NT2/D1 (cell line): ENCODE measurements around the gene CD63.

Experiments
- SUZ12 ChIP-seq: IDR thresholded peaks from 2 replicates; pipeline ENCODE4 v1.6.1; 2011; ENCODE audit not compliant: insufficient read length, insufficient read depth; ENCODE audit errors: extremely low read depth
- YY1 ChIP-seq: IDR thresholded peaks from 2 replicates; pipeline ENCODE4 v1.6.1; 2011; ENCODE audit not compliant: insufficient read length, insufficient read depth
- ZNF274 ChIP-seq: IDR thresholded peaks from 2 replicates; pipeline ENCODE4 v1.6.1; 2011; ENCODE audit warnings: mild to moderate bottlenecking, low read depth, low read length

- TF ChIP-seq ZNF274 (no peak), YY1 (no peak), SUZ12 (no peak)
Observed at GRCh38 chr12:55708695-55709233, 20.0 kb downstream of the CD63 start.
